Lower leg skin (tissue), 3 donors: Measurements from ENCODE around the gene KLC4.

ENCODE experiments used
- POLR2A ChIP-seq, 2 donors: fragments of 450-650 bp; IDR thresholded peaks; one replicate each; pipeline ENCODE4 v1.6.1; 2016 to 2017; ENCODE audit warnings: antibody characterized with exemption in 2 of 2, mild to moderate bottlenecking in 1 of 2, moderate library complexity in 1 of 2
- TF ChIP-seq, protein P1 (sequence below), 3 donors: fragments of 450-650 bp; IDR thresholded peaks; one replicate each; pipeline ENCODE4 v1.5.1; 2016; ENCODE audit warnings: antibody characterized with exemption in 3 of 3, mild to moderate bottlenecking in 3 of 3, moderate library complexity in 2 of 3

DNA sequence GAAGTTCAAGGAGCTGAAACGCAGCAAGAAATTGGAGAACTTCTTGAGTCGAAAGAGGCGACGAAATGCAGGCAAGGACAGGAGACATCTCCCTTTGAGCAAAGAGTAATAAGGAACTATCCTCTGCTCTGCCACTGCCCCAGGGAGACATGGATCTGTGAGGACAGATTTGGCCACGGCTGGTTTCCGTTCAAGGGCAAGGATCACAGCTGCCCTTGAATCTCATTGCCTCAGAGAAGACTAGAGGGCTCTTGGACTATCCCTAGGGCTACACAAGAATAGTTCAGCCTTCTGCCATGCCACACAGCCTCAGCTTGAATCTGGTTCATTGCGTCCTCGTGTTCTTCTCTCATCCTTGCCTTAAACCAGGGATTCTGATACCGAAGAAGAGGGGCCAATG is 30.3 kb upstream of the KLC4 start:
- TF ChIP-seq, protein P1, sequence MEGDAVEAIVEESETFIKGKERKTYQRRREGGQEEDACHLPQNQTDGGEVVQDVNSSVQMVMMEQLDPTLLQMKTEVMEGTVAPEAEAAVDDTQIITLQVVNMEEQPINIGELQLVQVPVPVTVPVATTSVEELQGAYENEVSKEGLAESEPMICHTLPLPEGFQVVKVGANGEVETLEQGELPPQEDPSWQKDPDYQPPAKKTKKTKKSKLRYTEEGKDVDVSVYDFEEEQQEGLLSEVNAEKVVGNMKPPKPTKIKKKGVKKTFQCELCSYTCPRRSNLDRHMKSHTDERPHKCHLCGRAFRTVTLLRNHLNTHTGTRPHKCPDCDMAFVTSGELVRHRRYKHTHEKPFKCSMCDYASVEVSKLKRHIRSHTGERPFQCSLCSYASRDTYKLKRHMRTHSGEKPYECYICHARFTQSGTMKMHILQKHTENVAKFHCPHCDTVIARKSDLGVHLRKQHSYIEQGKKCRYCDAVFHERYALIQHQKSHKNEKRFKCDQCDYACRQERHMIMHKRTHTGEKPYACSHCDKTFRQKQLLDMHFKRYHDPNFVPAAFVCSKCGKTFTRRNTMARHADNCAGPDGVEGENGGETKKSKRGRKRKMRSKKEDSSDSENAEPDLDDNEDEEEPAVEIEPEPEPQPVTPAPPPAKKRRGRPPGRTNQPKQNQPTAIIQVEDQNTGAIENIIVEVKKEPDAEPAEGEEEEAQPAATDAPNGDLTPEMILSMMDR (IDR thresholded peaks at IDR 0.05): no peak
- no peak for TF ChIP-seq POLR2A (IDR thresholded peaks at IDR 0.05)
